Duodenal mucosa (tissue), 2 donors: ENCODE measurements around the gene FTCD.
A peak's percentile ranks its signal among the peaks of the same experiment; 100 is the strongest.
"Not testable (repeated sequence)": the region's sequence is repeated elsewhere in the genome, so short reads cannot be mapped to it uniquely, and the experiment has no call there.

Experiments
- H3K27ac ChIP-seq: one replicate; pipeline ENCODE4 v1.7.0; 2013; ENCODE audit warnings: low read depth, low read length
- H3K27me3 ChIP-seq, 2 donors: one replicate each; pipeline ENCODE4 v1.7.0; 2013; ENCODE audit warnings: low read length in 2 of 2, control low read depth in 1 of 2; ENCODE audit not compliant: insufficient read depth in 2 of 2, control insufficient read depth in 1 of 2
- H3K36me3 ChIP-seq, 2 donors: one replicate each; pipeline ENCODE4 v1.7.0; 2013; ENCODE audit warnings: low read length in 2 of 2, control low read depth in 1 of 2; ENCODE audit not compliant: insufficient read depth in 2 of 2, control insufficient read depth in 1 of 2
- H3K4me1 ChIP-seq, 2 donors: one replicate each; pipeline ENCODE4 v1.7.0; 2013; ENCODE audit warnings: low read length in 2 of 2, control low read depth in 1 of 2; ENCODE audit not compliant: insufficient read depth in 2 of 2, control insufficient read depth in 1 of 2
- H3K4me3 ChIP-seq, 2 donors: one replicate each; pipeline ENCODE4 v1.7.0; 2013; ENCODE audit warnings: low read length in 2 of 2, low read depth in 1 of 2
- H3K9ac ChIP-seq, 2 donors: one replicate each; pipeline ENCODE4 v1.7.0; 2013; ENCODE audit warnings: low read length in 2 of 2, low read depth in 1 of 2
- H3K9me3 ChIP-seq, 2 donors: one replicate each; pipeline ENCODE4 v1.7.0; 2013; ENCODE audit warnings: low read length in 2 of 2, control low read depth in 1 of 2; ENCODE audit not compliant: control insufficient read depth in 1 of 2

FTCD gene

GRCh38 chr21:46187814-46188213 lies 32.4 kb upstream of the FTCD start:
- peaks cover 10 to 27% of the 10 kb centered on the region in 2 donors for H3K36me3 ChIP-seq
- H3K9me3 ChIP-seq, result no peaks in the 10 kb centered on the region
- peaks cover 0 to 8% of the 10 kb centered on the region in 2 donors for H3K4me1 ChIP-seq
- H3K27ac ChIP-seq, result no peak overlapping the region
- H3K27me3 ChIP-seq, result no peaks in the 10 kb centered on the region
- no peak overlapping the region for H3K9ac ChIP-seq
- H3K4me3 ChIP-seq, result no peak overlapping the region

- no peaks in the 10 kb centered on the region for H3K9me3 ChIP-seq
- H3K4me1 ChIP-seq, result peaks cover 0 to 8% of the 10 kb centered on the region in 2 donors
- no peak overlapping the region for H3K9ac ChIP-seq
- H3K27ac ChIP-seq, result no peak overlapping the region
- no peaks in the 10 kb centered on the region for H3K27me3 ChIP-seq
- no peak overlapping the region for H3K4me3 ChIP-seq
- H3K36me3 ChIP-seq, result peaks cover 7 to 21% of the 10 kb centered on the region in 2 donors
Measured at GRCh38 chr21:46187261-46187660, 31.9 kb upstream of the FTCD start.

GRCh38 chr21:46185716-46186115 lies 30.3 kb upstream of the FTCD start:
- no peak overlapping the region for H3K27ac ChIP-seq

GRCh38 chr21:46184625-46185555 lies 29.5 kb upstream of the FTCD start:
- peaks cover 0 to 8% of the 10 kb centered on the region in 2 donors for H3K4me1 ChIP-seq
- peak overlapping the region; percentile 92 for H3K27ac ChIP-seq
- peak overlapping the region; percentile 74 to 90 for H3K4me3 ChIP-seq
- peak overlapping the region; percentile 54 to 79 for H3K9ac ChIP-seq
- peaks cover 0 to under 1% of the 10 kb centered on the region in 2 donors for H3K36me3 ChIP-seq
- H3K27me3 ChIP-seq, result no peaks in the 10 kb centered on the region
- H3K9me3 ChIP-seq, result no peaks in the 10 kb centered on the region

More at GRCh38 chr21:46185716-46186115, 30.3 kb upstream of the FTCD start:
- no peaks in the 10 kb centered on the region for H3K9me3 ChIP-seq
- no peaks in the 10 kb centered on the region for H3K27me3 ChIP-seq
- peaks cover 0 to 8% of the 10 kb centered on the region in 2 donors for H3K4me1 ChIP-seq
- peaks cover 5 to 7% of the 10 kb centered on the region in 2 donors for H3K36me3 ChIP-seq
- peak overlapping the region in 1 of 2 donors; percentile 79 for H3K9ac ChIP-seq
- peak overlapping the region in 1 of 2 donors; percentile 90 for H3K4me3 ChIP-seq

- H3K27me3 ChIP-seq, result no peaks in the 10 kb centered on the region
- peaks cover 0 to 8% of the 10 kb centered on the region in 2 donors for H3K4me1 ChIP-seq
- no peaks in the 10 kb centered on the region for H3K9me3 ChIP-seq
- no peaks in the 10 kb centered on the region for H3K36me3 ChIP-seq
- peak within 1 kb of the TSS; percentile 90 for H3K4me3 ChIP-seq
- H3K9ac ChIP-seq, result peak within 1 kb of the TSS; percentile 74 to 79
- H3K27ac ChIP-seq, result peak within 1 kb of the TSS; percentile 92
Measured at GRCh38 chr21:46183910-46184624, 28.7 kb upstream of the FTCD start, which contains the start of gene SPATC1L. Gene SPATC1L, minus strand, starts transcription at chr21:46184459. Its CDS starts 1,643 bp downstream, at chr21:46182816.

- not testable (repeated sequence) for H3K36me3 ChIP-seq, H3K27me3 ChIP-seq, H3K9me3 ChIP-seq, H3K9ac ChIP-seq, H3K27ac ChIP-seq, H3K4me1 ChIP-seq
- peak overlapping the region in 1 of 2 donors; percentile 90 for H3K4me3 ChIP-seq
Measured at GRCh38 chr21:46183337-46183909, 28.0 kb upstream of the FTCD start.

- peaks cover 0 to 8% of the 10 kb centered on the region in 2 donors for H3K4me1 ChIP-seq
- H3K36me3 ChIP-seq, result no peaks in the 10 kb centered on the region
- H3K9ac ChIP-seq, result no peak overlapping the region
- H3K4me3 ChIP-seq, result no peak overlapping the region
- peak overlapping the region; percentile 1 for H3K27ac ChIP-seq
- no peaks in the 10 kb centered on the region for H3K9me3 ChIP-seq
- H3K27me3 ChIP-seq, result no peaks in the 10 kb centered on the region
Measured at GRCh38 chr21:46182548-46183336, 27.4 kb upstream of the FTCD start.

GRCh38 chr21:46181953-46182547 lies 26.7 kb upstream of the FTCD start:
- Histone ChIP-seq H3K4me3 (no peak overlapping the region), H3K27me3 (no peaks in the 10 kb centered on the region), H3K27ac (no peak overlapping the region), H3K9ac (no peak overlapping the region), H3K9me3 (no peaks in the 10 kb centered on the region), H3K36me3 (no peaks in the 10 kb centered on the region), H3K4me1 (peaks cover 0 to 8% of the 10 kb centered on the region in 2 donors)

GRCh38 chr21:46181436-46181835 lies 26.1 kb upstream of the FTCD start:
- H3K27me3 ChIP-seq, result no peaks in the 10 kb centered on the region

More at GRCh38 chr21:46181436-46181835, 26.1 kb upstream of the FTCD start:
- Histone ChIP-seq H3K9ac (no peak overlapping the region), H3K36me3 (no peaks in the 10 kb centered on the region), H3K9me3 (no peaks in the 10 kb centered on the region), H3K4me1 (peaks cover 0 to 8% of the 10 kb centered on the region in 2 donors), H3K4me3 (no peak overlapping the region), H3K27ac (no peak overlapping the region)
